Left ventricle myocardium inferior (tissue), 1 donor: ENCODE results near the gene SPARC. TPM values are rescaled to one million over a fixed set of nuclear protein-coding genes. Genes with fewer than 3 reads are reported as not detected.

ENCODE experiments used
- DNase-seq: peaks from one replicate; pipeline ENCODE4 v3.0.0-alpha.2; 2020
- H3K27ac ChIP-seq: fragments of 200-600 bp; replicated peaks from 2 replicates; pipeline ENCODE4 v1.8.0; 2021
- H3K27me3 ChIP-seq: fragments of 200-600 bp; 2 replicates; pipeline ENCODE4 v1.8.0; 2021; ENCODE audit warnings: low read depth
- H3K36me3 ChIP-seq: fragments of 200-600 bp; 2 replicates; pipeline ENCODE4 v1.8.0; 2021
- H3K4me1 ChIP-seq: fragments of 200-600 bp; 2 replicates; pipeline ENCODE4 v1.8.0; 2021
- H3K4me3 ChIP-seq: fragments of 200-600 bp; 2 replicates; pipeline ENCODE4 v1.8.0; 2021; ENCODE audit warnings: mild to moderate bottlenecking, moderate library complexity
- H3K9me3 ChIP-seq: fragments of 200-600 bp; replicated peaks from 2 replicates; pipeline ENCODE4 v1.8.0; 2021
- intact Hi-C: fragments of 100-400 bp; cut with micrococcal nuclease; formaldehyde crosslinking; loops from one replicate; pipeline ENCODE4 v1.11.0; 2022
- total RNA-seq: library from RNA; stranded (reverse); fragmentation: NEBNext Ultra II Directional; extraction: Animal tissue kit (Norgen Biotek cat#: 25700); gene quantifications from one replicate; pipeline ENCODE4 v1.2.1, GENCODE V29; 2021
- TF ChIP-seq, protein P1 (sequence below): fragments of 200-600 bp; IDR thresholded peaks from 2 replicates; pipeline ENCODE4 v1.8.0; 2021; ENCODE audit warnings: antibody characterized with exemption, mild to moderate bottlenecking, borderline replicate concordance
- donor health status: DM: no; HTN: yes; CAD: no; lungs with severe emphysema.

SPARC gene
- total RNA-seq, 1 donor from 2014 or later, result 477 TPM

DNA sequence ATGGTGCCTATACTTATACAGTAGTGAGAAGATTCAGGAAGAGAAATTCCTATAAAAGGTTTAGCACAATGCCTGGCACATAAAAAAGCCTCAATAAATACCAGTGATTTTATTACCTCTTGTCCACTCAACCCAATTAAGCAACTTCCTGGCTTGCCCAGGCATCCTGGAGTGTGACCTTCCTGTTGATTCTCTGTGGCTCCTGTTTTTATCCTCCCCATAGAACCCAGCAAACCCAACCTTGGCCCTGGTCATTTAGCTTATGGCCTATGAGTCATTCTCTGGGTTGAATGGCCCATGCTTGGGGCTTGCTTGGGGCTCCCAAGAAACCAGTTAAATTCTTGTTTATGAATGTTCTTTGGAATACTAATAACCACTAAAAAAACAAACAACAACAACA lies 21.4 kb upstream of the SPARC start:
- no peaks in the 10 kb centered on the region for H3K27me3 ChIP-seq
- no peak for DNase-seq
- TF ChIP-seq, protein P1, sequence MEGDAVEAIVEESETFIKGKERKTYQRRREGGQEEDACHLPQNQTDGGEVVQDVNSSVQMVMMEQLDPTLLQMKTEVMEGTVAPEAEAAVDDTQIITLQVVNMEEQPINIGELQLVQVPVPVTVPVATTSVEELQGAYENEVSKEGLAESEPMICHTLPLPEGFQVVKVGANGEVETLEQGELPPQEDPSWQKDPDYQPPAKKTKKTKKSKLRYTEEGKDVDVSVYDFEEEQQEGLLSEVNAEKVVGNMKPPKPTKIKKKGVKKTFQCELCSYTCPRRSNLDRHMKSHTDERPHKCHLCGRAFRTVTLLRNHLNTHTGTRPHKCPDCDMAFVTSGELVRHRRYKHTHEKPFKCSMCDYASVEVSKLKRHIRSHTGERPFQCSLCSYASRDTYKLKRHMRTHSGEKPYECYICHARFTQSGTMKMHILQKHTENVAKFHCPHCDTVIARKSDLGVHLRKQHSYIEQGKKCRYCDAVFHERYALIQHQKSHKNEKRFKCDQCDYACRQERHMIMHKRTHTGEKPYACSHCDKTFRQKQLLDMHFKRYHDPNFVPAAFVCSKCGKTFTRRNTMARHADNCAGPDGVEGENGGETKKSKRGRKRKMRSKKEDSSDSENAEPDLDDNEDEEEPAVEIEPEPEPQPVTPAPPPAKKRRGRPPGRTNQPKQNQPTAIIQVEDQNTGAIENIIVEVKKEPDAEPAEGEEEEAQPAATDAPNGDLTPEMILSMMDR, result no peak
- peak overlapping the region; percentile 13 for H3K27ac ChIP-seq
- H3K4me1 ChIP-seq, result peaks cover 11% of the 10 kb centered on the region
- no peaks in the 10 kb centered on the region for H3K9me3 ChIP-seq
- no peak overlapping the region for H3K4me3 ChIP-seq
- H3K36me3 ChIP-seq, result no peaks in the 10 kb centered on the region
- intact Hi-C loops, result no loop called here

DNA sequence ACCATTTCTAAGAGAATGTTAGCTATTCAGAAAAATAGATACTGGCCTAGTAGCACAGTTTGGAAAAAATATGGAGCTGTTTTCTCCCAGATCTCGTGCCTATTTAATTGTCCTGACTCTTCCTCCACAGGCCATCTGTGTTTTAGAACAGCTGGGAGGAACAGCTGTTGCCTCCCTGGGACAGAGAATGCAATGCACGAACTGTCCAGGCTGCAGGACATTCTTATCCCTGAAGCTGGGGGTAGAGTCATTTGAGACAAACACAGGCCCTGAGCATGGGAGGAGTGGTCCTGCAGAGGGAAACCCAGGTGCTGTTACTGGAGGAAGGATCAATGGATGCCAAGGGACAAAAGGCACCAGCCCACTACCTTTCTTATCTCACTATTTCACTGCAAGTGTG lies 20.9 kb upstream of the SPARC start:
- no peak for DNase-seq
- Histone ChIP-seq H3K27me3 (no peaks in the 10 kb centered on the region), H3K9me3 (no peaks in the 10 kb centered on the region), H3K4me1 (peaks cover 17% of the 10 kb centered on the region), H3K4me3 (no peak overlapping the region), H3K36me3 (no peaks in the 10 kb centered on the region), H3K27ac (peak overlapping the region; percentile 13)
- intact Hi-C loops, result no loop called here
- TF ChIP-seq, protein P1, result no peak

DNA sequence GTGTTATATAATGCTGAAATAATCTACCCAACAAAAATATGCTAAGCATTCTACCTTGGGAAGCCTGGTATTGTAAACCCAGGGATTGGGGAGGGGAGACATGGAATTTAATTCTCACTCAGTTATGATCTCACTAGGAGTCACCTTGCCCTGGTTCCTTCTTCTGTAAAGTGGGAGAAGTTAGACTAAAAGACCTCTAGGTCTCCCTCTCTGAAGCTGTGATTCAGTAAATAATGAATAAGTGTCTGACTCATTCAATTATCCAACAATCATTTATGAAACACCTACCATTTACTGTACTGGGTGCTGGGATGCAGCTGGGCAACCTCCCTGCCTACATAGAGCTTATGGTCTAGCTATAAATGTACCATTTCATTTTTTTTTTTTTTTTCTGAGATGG lies 20.2 kb upstream of the SPARC start:
- H3K27me3 ChIP-seq, result no peaks in the 10 kb centered on the region
- H3K4me3 ChIP-seq, result no peak overlapping the region
- H3K36me3 ChIP-seq, result no peaks in the 10 kb centered on the region
- peaks cover 21% of the 10 kb centered on the region for H3K4me1 ChIP-seq
- no peaks in the 10 kb centered on the region for H3K9me3 ChIP-seq
- intact Hi-C loops, result no loop called here
- DNase-seq, result no peak
- TF ChIP-seq, protein P1, result no peak
- peak overlapping the region; percentile 13 for H3K27ac ChIP-seq

DNA sequence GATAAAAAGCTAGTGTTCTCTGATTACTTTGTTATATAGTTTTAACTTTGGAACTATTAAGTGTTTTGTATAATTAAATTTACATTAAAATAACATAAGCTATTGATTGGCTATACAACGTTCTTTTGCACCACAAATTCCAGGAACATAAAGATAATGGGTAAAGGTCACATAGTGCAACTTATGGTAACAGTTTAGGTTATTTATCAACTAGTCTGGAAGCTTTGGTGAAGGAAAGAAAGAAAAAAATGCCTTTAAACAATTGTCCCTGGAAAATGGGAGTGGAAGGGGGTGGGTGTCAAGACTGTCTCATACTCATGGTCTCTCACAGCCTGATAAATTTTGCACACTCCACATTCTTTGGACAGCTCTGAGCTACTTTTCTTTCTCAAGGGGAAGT lies 17.1 kb upstream of the SPARC start:
- Histone ChIP-seq H3K9me3 (no peaks in the 10 kb centered on the region), H3K27me3 (no peaks in the 10 kb centered on the region), H3K27ac (no peak overlapping the region), H3K36me3 (no peaks in the 10 kb centered on the region), H3K4me3 (no peak overlapping the region), H3K4me1 (peaks cover 35% of the 10 kb centered on the region)
- intact Hi-C loops, result no loop called here
- TF ChIP-seq, protein P1, result no peak
- DNase-seq, result no peak

DNA sequence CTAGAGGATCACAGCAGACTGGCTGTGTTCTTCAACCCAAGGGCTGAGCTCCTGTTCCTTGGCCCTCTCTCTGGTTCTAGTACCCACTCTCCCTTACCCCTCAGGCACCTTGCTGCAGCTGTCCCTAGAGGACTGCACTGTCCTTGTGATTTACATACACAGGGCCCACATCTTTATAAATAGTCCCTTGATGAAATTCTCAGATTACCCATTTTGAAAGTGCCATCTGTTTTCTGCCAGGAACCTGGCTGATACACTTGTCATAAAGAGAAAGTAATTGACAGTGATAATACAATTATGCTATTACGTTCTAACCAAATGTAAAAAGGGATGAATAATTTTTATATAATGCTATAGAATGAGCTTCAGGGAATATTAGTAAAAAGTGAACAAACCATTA lies 16.5 kb upstream of the SPARC start:
- Histone ChIP-seq H3K36me3 (no peaks in the 10 kb centered on the region), H3K4me1 (peaks cover 40% of the 10 kb centered on the region), H3K4me3 (no peak overlapping the region), H3K9me3 (no peaks in the 10 kb centered on the region), H3K27me3 (no peaks in the 10 kb centered on the region), H3K27ac (no peak overlapping the region)
- intact Hi-C loops, result no loop called here
- DNase-seq, result no peak
- TF ChIP-seq, protein P1, result no peak

DNA sequence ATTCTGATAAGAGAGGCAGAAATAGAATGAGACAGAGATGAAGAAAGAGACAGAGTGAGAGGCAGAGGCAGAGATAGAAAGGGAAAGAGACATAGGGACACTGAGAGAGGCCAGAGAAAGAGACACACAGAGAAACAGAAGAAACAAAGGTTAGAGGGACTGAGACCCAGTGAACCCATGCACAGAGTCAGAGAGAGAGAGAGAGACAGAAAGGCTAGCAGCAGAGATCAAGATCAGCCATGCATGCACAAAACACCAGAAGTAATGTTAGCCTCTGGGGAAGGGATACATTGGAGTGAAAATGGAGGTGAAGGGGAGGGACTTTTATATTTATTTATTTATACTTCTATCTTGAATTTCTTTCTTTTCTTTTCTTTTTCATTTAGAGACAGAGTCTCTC lies 14.1 kb upstream of the SPARC start:
- intact Hi-C loops, result no loop called here
- H3K27me3 ChIP-seq, result peaks cover 6% of the 10 kb centered on the region
- H3K36me3 ChIP-seq, result no peaks in the 10 kb centered on the region
- no peak overlapping the region for H3K4me3 ChIP-seq
- no peak for DNase-seq
- H3K27ac ChIP-seq, result peak overlapping the region; percentile 89
- TF ChIP-seq, protein P1, result no peak
- H3K9me3 ChIP-seq, result no peaks in the 10 kb centered on the region
- H3K4me1 ChIP-seq, result peaks cover 46% of the 10 kb centered on the region
